ENCODE measurements around the gene ARHGEF12. TPM values are rescaled to one million over a fixed set of nuclear protein-coding genes. Genes with fewer than 3 reads are reported as not detected.

Gene ARHGEF12
- total and polyA plus RNA-seq, 2 experiments from 2014 or later, result 9.0 to 38.9 TPM

DNA sequence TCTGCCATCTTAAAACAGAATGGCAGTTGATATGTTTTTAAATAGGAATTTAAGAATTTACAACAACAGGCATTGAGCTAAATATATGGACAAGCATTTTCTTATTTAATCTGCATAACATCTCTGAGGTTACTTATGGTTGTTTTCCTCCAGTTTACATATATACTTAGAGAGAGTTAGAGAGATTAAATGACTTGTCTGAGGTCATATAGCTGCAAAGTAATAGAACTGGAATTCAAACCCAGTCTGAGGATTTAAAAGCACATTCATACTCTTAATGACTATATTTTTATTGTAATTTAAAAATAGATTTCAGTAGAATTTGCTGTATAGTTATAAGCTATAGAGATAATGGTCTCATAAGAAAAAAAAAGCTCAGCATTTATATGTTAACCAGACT is 93.9 kb downstream of the ARHGEF12 start (continued):
- TF ChIP-seq, protein P1, sequence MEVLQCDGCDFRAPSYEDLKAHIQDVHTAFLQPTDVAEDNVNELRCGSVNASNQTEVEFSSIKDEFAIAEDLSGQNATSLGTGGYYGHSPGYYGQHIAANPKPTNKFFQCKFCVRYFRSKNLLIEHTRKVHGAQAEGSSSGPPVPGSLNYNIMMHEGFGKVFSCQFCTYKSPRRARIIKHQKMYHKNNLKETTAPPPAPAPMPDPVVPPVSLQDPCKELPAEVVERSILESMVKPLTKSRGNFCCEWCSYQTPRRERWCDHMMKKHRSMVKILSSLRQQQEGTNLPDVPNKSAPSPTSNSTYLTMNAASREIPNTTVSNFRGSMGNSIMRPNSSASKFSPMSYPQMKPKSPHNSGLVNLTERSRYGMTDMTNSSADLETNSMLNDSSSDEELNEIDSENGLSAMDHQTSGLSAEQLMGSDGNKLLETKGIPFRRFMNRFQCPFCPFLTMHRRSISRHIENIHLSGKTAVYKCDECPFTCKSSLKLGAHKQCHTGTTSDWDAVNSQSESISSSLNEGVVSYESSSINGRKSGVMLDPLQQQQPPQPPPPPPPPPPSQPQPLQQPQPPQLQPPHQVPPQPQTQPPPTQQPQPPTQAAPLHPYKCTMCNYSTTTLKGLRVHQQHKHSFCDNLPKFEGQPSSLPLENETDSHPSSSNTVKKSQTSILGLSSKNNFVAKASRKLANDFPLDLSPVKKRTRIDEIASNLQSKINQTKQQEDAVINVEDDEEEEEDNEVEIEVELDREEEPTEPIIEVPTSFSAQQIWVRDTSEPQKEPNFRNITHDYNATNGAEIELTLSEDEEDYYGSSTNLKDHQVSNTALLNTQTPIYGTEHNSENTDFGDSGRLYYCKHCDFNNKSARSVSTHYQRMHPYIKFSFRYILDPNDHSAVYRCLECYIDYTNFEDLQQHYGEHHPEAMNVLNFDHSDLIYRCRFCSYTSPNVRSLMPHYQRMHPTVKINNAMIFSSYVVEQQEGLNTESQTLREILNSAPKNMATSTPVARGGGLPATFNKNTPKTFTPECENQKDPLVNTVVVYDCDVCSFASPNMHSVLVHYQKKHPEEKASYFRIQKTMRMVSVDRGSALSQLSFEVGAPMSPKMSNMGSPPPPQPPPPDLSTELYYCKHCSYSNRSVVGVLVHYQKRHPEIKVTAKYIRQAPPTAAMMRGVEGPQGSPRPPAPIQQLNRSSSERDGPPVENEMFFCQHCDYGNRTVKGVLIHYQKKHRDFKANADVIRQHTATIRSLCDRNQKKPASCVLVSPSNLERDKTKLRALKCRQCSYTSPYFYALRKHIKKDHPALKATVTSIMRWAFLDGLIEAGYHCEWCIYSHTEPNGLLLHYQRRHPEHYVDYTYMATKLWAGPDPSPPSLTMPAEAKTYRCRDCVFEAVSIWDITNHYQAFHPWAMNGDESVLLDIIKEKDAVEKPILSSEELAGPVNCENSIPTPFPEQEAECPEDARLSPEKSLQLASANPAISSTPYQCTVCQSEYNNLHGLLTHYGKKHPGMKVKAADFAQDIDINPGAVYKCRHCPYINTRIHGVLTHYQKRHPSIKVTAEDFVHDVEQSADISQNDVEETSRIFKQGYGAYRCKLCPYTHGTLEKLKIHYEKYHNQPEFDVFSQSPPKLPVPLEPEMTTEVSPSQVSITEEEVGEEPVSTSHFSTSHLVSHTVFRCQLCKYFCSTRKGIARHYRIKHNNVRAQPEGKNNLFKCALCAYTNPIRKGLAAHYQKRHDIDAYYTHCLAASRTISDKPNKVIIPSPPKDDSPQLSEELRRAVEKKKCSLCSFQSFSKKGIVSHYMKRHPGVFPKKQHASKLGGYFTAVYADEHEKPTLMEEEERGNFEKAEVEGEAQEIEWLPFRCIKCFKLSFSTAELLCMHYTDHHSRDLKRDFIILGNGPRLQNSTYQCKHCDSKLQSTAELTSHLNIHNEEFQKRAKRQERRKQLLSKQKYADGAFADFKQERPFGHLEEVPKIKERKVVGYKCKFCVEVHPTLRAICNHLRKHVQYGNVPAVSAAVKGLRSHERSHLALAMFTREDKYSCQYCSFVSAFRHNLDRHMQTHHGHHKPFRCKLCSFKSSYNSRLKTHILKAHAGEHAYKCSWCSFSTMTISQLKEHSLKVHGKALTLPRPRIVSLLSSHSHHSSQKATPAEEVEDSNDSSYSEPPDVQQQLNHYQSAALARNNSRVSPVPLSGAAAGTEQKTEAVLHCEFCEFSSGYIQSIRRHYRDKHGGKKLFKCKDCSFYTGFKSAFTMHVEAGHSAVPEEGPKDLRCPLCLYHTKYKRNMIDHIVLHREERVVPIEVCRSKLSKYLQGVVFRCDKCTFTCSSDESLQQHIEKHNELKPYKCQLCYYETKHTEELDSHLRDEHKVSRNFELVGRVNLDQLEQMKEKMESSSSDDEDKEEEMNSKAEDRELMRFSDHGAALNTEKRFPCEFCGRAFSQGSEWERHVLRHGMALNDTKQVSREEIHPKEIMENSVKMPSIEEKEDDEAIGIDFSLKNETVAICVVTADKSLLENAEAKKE (CRISPR knock-in tag; IDR thresholded peaks at IDR 0.05), result no peak
- no peak for TF ChIP-seq EZH2phosphoT487 (IDR thresholded peaks at IDR 0.05; ENCODE audit: unreplicated experiment)
- no peak for TF ChIP-seq POLR2AphosphoS5 (IDR thresholded peaks at IDR 0.05; ENCODE audit: low read depth)
- TF ChIP-seq CREB1 (CRISPR knock-in tag; IDR thresholded peaks at IDR 0.05; ENCODE audit: low read depth), result no peak
- TF ChIP-seq, protein P2, sequence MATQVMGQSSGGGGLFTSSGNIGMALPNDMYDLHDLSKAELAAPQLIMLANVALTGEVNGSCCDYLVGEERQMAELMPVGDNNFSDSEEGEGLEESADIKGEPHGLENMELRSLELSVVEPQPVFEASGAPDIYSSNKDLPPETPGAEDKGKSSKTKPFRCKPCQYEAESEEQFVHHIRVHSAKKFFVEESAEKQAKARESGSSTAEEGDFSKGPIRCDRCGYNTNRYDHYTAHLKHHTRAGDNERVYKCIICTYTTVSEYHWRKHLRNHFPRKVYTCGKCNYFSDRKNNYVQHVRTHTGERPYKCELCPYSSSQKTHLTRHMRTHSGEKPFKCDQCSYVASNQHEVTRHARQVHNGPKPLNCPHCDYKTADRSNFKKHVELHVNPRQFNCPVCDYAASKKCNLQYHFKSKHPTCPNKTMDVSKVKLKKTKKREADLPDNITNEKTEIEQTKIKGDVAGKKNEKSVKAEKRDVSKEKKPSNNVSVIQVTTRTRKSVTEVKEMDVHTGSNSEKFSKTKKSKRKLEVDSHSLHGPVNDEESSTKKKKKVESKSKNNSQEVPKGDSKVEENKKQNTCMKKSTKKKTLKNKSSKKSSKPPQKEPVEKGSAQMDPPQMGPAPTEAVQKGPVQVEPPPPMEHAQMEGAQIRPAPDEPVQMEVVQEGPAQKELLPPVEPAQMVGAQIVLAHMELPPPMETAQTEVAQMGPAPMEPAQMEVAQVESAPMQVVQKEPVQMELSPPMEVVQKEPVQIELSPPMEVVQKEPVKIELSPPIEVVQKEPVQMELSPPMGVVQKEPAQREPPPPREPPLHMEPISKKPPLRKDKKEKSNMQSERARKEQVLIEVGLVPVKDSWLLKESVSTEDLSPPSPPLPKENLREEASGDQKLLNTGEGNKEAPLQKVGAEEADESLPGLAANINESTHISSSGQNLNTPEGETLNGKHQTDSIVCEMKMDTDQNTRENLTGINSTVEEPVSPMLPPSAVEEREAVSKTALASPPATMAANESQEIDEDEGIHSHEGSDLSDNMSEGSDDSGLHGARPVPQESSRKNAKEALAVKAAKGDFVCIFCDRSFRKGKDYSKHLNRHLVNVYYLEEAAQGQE (IDR thresholded peaks at IDR 0.05; ENCODE audit: unreplicated experiment), result no peak
- no peak for TF ChIP-seq ZNF331 (CRISPR knock-in tag; IDR thresholded peaks at IDR 0.05; ENCODE audit: low read depth)
- TF ChIP-seq STAT1 (IDR thresholded peaks at IDR 0.05; ENCODE audit: unreplicated experiment), result no peak
- TF ChIP-seq JUNB (IDR thresholded peaks at IDR 0.05; ENCODE audit: unreplicated experiment), result no peak
